GM19372 (cell line): ENCODE results near the gene MCIDAS.

Experiments
- ATAC-seq: cut with Tn5 transposase; IDR thresholded peaks from one replicate; pipeline ENCODE4 v1.9.1; 2021; ENCODE audit warnings: mild to moderate bottlenecking, low read depth, moderate library complexity; ENCODE audit not compliant: unreplicated experiment

Gene MCIDAS

DNA sequence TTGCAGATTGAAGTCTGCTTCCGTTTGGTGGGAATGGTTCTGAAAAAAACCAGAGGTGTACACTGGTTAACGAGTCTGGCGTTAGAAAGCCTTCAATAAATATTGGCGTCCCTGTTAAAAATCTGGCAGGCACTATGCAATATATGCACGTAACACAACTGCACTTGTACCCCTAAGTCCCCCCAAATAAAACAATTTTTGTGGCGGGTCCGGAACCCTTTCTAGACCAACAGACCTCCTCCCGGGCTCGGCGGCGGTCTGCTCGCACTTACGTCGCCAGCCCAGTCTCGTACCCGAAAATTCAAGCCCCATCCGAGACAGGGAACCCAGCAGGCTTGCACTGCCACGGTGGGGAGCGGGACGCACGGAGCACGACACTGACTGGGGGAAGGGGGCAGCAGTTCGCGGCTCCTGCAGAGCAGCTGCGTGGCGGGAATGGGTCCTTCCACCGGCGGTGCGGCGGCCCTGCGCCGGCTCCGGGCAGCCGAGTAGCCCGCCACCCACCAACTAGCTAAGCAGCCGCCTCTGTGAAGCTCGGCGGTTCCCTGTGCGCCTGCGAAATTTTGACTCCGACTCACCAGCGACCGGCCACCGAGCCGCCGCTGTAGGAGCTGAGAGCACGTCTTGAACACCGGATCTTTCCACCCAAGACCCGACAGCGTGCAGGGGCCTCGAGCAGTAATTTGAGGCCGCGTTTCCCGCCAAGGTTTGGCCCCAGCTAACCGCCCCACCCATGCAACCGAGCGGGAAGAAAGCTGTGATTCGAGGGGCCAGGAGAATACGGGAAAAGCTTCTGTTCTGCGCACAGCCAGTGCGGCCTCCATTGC is 3.9 kb downstream of the MCIDAS start:
- no peak for ATAC-seq

DNA sequence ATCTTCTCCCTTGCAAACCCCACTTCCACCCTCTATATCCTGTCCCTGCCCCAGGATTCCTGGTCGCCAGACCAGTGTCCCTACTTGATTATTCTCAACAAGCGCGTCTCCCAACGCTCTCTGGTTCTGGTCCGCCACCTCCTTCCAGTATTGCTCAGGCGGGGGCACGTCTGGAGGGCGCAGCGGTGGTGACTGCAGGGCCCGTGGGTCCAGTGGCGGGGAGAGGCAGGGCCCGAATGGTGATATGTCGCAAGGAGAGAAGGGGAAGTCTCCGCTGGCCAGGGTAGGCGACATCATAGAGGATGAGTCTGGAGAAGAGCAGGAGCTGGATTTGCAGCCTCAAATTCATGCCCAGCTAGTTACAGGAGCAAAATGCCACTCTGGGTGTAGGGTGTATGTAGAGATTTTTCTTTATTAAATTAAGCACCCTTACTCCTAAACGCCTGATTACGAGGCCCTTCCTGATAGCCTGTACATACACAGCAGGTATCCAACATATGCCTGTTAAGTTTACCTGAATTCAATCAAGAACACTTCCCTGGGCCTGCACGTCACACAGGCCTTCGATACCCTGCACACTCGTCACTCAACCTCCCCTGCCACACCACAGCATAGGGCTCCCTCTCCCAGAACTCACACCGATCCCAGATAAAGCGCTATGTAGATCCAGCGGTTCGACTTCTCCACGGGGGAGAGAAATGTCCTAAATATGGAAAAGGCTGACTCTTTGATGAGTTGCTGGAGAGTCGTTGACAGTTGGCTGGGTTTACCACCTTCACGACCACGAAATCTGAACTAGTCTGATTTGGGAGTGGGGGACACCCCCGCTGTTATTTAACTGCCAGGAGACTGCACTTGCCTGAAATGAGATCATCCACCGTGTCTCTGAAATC is 4.8 kb downstream of the MCIDAS start:
- no peak for ATAC-seq

DNA sequence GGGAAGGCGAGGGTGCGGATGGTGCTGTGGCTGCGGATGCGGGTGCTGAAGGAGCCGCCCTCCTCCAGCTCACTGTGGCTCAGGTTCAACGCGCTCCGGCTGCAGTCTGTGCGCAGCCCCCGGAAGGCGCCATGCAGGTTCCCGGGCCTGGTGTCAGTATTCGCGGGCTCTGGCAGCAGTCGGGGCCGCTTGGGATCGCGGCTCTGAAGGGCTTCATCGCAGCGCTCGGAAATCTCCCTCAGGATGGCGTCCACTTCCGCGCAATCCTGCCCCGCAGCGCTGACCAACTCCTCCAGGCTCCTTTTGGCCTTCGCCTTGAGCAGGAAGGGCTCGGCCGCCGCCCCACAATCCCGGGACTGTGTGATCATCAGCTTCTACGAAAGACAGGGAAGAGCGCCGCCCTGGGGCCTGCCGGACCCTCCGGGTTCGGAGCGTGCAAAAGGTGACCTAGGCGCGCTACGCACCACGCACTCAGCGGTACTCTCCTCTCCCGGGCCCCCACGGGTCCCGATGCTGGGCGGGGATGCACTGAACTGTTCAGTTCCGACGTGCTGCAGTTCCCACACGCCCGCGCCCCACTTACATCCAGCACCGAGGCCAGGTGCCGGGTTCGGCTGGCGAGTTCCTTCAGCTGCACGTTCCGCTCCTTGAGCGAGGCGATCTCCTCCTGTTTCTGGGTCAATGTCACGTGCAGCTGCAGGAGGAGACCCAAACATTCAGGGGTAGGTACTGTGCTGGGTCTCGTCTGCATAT is 6.5 kb downstream of the MCIDAS start:
- ATAC-seq = no peak

DNA sequence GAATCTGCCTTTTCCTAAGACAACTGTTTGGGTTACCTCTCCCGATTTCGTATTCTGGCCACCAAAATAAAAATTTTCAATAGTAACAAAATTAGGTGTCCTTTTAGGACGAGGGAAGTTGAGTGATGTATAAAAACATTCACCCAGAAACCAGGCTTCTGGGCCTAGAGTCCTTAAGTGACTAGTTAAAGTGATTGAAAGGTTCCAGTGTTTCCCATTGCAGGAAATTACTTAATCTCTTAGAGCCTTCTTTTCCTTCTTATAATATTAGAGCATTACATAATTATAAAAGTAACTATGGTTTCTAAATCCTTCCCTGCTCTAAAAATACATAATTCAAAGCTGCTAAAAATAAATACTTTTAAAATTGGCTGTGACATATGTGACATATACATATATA is 7.3 kb downstream of the MCIDAS start:
- ATAC-seq = no peak

DNA sequence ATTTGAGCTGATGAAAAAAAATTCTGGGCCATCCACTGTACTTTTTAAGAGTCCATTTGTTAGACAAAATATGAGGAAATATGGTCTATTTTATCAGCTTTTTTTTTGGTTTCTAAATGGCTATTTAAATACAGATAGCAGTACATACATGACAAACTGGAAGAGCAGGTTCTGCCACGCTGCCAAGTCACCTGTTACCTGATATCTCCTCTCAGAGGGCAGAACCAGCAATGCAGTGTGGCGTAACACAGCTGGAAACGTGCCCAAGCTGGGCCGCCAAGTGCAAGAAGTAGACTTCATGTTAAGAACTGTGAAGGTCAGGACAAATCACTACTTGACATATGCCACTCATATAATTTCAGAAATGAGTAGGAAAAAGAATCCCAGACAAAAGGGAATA is 8.1 kb downstream of the MCIDAS start:
- ATAC-seq = no peak

DNA sequence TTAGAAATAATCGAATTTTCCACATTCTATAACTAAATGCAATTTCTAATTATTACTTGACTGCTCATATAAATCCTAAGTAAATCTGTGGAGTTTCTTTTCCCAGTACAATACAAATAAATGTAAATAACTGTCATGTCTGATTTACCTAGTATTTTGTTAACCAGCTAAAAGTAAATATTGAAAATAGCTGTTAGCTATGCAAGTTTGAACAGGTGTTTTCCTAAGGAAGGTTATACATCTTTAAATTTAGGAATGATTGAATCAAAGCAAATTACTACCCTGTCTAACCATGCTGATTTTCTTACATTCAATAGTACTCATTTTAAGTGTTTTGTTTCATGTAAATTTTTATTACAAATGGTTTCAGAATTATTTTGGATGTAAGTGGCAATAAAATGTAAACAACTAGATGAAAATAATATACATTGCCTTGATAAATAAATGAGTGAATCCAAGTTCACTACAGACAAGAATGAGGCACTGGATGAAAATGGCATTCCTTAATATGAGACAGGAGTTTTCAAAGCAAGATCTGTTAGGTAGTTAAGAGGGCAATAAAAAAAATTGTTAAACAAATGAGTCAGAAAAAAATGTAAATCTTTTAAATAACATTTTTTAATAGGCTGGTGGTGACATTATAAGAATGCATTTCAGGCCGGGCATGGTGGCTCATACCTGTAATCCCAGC is 15.8 kb downstream of the MCIDAS start:
- ATAC-seq = no peak

DNA sequence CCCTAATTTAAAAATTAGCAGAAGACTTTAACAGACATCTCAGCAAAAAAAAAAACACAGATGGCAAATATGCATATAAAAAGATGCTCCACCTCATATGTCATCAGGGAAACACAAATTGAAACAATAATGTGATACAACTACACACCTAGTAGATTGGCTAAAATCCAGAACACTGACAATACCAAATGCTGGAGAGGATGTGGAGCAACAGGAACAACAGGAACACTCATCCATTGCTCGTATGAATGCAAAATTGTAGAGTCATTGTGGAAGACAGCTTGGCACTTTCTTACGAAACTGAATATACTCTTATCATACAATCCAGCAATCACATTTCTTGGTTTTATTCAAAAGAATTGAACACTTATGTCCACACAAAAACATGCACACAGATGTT is 22.1 kb downstream of the MCIDAS start:
- ATAC-seq = no peak

DNA sequence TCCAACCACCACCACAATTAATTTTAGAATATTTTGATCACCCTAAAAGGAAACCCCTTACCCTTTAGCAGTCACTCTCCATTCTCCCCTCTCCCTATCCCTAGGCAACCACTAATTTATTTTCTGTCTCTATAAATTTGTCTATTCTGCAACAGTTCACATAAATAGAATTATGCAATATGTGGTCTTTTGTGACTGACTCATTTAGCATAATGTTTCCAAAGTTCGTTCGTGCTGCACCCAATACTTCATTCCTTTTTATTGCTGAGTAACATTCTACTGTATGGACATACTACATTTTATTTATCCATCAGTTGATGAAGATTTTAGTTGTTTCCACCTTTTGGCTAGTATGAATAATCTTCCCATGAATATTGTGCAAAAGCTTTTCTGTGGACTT is 36.0 kb downstream of the MCIDAS start:
- ATAC-seq = no peak

DNA sequence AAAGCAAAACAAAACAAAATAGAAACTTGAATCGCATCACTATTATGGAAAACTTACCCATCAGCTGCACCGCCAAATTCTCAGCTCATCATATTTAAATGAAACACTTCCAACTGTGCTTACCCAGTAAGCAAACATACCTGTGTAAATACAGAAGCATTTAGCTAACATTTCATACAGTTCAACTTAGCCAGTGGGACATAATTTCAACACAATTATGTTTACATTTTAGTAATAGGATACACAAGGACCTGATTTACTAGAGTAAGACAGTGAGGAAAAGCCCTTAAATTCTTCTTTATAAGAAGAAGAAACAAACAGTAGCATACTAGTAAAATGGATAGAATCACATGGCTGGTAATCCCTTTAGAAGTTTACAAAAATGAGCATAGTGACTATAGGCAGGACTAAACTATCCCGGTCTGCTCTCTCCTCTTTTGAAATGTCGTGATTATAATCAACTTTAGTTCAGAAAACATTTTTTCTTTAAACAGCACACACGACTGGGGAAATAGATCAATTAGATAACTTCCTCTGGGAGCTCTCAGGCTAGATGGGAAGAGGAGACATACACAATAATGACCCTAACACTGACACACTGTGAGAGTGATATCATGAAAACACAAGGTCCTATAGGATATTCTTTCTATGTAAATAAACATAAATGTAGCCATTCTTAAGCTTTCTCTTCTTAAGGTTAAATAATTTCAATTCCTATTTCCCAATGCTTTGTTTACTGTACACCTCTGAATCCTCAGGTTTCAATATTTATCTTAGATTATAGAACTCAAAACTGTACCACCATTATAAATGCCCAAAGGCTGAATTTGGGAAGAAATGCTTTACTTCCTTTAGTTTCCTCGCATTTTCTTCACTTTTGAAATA is 38.2 kb downstream of the MCIDAS start:
- no peak for ATAC-seq

DNA sequence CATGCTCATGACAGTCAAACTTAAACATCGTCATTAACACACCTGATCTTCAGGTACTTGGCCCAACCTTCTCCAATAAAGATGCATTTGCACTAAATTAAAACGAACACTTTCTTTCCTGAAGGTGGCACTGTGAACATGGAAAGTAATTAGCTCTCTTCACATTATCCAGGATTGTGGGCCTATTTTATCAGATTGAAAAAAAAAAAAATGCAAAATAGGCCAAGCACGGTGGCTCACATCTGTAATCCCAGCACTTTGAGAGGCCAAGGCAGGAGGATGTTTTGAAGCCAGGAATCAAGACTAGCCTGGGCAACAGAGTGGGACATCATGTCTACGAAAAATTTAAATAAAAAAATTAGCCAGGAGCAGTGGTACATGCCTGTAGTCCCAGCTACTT is 39.7 kb downstream of the MCIDAS start:
- ATAC-seq = no peak

DNA sequence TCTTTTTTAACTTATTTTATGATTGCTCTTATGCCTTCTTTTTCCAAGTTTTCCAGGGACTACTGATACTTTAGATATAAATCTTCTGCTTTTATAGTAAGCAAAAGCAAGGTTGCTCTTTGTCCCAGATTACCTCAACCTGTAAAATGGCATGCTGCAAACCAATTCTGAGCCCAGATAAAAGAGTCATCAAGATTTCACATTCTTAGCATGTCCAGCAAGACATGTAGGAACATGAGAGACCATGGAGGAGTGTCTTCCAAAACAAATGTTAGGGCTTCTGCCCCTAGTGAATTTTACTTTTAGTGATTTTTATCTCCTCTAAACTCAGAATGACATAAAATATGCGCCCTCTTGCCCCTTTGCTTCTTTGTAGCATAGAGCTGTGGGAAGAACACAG is 47.1 kb downstream of the MCIDAS start:
- no peak for ATAC-seq

DNA sequence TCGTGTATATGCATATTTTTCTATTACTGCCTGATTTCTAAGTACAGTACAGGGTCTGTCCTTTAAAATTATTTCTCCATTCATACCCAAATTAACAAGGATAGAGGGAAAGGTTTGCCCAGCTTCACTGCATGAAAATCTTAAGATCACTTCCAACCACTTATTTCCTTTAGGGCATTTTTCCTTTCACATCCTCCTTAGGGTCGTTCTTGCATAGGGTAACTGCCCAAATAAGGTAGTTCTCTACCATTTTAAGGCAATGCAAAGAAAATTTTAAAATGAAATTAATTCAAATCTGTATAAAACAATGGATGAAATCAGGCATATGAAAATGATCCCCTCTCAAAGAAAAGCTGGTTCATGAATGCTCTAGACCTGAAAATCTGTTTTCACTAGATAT is 50.0 kb downstream of the MCIDAS start:
- no peak for ATAC-seq

DNA sequence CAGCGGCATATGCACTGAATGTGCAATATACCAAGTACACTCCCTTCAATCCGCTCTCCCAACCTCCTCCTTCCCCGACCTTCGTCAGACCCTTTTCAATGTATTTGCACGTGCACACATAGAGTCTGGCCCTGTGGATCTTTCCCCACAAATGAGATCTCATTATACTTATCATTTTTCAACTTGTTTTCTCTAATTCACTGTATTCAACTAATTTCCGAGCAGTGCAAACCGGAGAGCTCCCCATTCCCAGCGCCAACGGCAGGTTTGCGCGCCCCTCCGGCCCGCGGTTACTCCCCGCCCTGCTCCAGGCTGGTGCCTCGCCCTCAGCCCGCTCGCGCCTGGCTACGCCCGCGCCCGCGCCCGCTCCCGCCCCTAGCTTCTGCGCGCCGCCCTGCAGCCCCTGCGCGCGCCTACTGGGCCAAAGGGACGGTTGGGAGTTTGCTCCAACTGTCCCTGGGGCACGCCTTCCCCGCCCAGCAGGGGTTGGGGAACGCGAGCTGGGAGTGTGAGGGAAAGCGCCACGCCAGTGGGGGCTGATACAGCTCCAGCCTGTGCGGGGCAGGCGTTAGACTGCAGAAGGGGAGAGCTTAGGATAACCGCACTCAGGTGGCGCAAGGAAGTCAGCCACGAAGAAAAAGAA is 50.8 kb downstream of the MCIDAS start:
- no peak for ATAC-seq

DNA sequence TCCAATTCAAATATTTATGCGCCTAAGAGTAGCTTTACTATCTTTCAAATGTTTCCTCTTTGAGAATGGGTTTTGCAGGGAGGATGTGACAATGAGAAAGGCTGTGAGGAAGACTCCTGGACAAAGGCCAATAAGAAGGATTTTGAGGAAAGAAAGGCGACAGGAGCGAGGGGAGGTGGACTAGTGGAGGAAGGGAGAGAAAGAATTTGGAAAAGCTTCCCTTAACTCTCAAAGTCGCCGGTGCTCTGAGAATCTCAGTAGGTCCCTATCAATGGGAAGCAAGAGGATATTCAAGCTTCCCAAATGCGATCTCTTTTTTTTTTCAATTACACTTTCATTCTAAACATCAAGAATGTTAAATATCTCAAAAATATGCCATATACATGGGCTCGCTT is 51.3 kb downstream of the MCIDAS start:
- no peak for ATAC-seq

DNA sequence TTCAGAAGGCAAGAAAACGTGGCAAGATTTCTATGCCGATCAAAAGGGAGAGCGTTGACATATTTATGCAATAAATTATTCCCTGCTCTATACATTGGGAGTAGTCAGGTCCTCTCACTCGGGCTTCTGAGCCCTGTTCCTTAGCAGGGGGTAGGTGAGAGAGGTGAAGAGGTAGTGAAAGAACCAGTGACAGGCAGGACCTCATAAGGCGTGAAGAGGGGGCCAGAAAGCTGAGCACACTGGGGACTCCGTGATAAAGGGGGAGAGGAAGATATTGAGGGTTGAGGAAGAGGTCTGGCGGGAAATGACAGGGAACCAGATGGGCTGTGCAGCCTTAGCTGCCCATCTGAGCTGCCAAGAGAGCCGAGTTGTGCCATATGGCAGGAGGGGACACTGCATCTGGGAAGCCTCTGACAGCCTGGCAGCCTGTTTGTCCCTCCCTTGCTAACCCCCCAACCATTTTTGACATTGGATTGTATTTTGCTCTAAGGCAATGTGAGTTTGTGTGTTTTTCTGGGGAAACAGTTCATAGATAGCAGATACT is 53.4 kb downstream of the MCIDAS start:
- ATAC-seq = peak; percentile 3

DNA sequence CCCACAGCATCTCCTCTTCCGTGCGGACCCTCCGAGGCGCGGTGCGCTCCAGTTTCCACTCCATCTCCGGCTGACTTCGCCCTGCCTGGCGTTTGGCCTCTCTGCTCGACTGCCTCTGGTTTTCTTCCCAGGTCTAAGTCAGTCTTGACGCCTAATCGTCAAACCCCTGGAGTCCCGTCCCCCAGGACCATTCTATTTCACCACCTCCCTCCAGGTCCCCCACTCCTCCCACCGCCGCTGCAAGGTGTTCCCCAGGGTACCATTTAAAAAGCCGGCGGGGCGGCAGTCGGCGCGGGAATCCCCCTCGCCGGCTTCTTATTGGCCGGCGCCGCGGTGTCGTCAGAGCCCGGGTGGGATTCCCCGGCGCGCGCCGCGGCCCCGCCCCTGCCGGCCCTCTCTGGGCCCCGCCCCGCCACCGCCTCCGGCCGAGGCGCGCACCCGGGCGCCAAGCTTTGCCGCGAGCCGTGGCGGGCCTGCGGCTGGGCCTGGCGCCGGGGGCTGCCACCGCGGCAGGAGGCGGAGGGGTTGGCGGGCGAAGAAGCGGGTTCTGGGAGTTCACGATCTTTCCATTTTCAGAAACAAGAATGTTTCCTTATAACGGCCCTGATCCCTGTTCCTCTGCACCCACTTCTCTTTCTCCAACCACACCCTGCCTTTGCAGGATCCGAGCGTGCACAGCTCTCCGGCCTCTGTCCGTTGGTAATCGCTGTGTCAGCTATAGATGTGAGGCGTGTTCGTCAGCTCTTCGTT is 54.0 kb downstream of the MCIDAS start, which contains the start of gene CDC20B:
Gene CDC20B, minus strand, starts transcription at position 241 of the 750 bp plus-strand sequence. Its CDS starts 177 bp downstream, at position 64.
- ATAC-seq = peak; percentile 88

DNA sequence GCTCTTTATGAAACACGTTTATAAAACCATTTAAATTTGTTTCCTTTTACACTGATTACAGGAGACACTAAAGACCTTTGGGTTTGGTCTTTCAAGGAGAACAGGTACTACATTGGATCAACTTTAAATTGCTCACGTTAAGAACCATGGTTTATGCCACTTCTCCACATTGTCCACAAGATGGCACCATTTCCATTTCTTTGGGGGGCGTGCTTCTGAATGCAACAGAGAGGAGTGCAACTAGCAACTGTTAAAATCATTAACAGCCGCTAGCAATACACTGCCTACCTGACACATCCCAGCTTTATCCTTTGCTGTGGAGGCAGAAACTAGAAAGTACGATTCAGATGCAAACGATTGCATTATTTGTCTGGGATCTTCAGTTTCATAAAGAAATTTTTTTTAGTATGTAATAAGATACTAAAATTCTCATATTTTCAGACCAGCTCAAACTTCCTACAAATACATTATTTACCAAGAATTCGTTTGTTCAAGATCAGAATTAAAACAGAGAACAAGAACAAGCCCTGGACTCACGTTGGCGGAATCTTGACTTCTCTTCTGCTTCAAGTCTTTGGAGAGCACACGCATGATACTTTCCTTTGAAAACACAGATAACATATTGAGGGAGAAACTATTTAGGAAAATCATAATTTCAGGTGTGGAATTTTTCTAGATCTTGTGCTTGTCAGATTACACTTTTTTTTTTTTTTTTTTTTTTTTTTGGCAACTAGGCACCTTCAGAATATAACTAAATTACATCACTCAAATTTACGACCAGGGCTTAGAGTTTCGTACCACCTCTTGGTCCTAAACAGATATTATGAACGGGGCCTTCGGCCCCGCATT is 54.8 kb downstream of the MCIDAS start:
- ATAC-seq = peak; percentile 47
